PC-3 (cell line): ENCODE data around the gene KCNJ3. TPM values are rescaled to one million over a fixed set of nuclear protein-coding genes. Genes with fewer than 3 reads are reported as not detected.

Experiments
- ATAC-seq: fragments of 200-7000 bp; cut with Tn5 transposase; 2 replicates; pipeline ENCODE4 v1.9.1; 2020; ENCODE audit warnings: mild to moderate bottlenecking, moderate library complexity
- BruUV-seq: library from RNA; stranded (reverse); fragments of 400-500 nt; replicated peaks from 2 replicates; lab custom pipeline; 2021; lab: Mats Ljungman, UMichigan
- CTCF ChIA-PET: fragments of 300-600 bp; sonication (Branson Sonifier 250); formaldehyde crosslinking; loops from one replicate; lab custom pipeline; 2022; ENCODE audit warnings: antibody characterized with exemption; lab: Charles Lee
- POLR2A ChIA-PET: fragments of 300-600 bp; sonication (Branson Sonifier 250); formaldehyde crosslinking; loops from one replicate; lab custom pipeline; 2022; ENCODE audit warnings: antibody characterized with exemption; ENCODE audit not compliant: unreplicated experiment; lab: Charles Lee
- DNase-seq: peaks from one replicate; pipeline ENCODE4 v3.0.0-alpha.2; 2015
- H2AFZ ChIP-seq: fragments of 300-600 bp; sonication (generic); 2 replicates; pipeline ENCODE4 v1.6.0; 2016; ENCODE audit warnings: antibody characterized with exemption, low read length
- H3F3A ChIP-seq: fragments of 300-600 bp; sonication (generic); one replicate; pipeline ENCODE4 v1.6.0; 2017; ENCODE audit warnings: antibody characterized with exemption, low read length, control low read depth, mild to moderate bottlenecking; ENCODE audit not compliant: unreplicated experiment
- H3K27ac ChIP-seq: fragments of 300-600 bp; sonication (generic); 2 replicates; pipeline ENCODE4 v1.5.1; 2016; ENCODE audit warnings: mild to moderate bottlenecking, low read length
- H3K27me3 ChIP-seq: fragments of 300-600 bp; sonication (generic); 2 replicates; pipeline ENCODE4 v1.6.1; 2016; ENCODE audit warnings: low read length, mixed read lengths
- H3K36me3 ChIP-seq: fragments of 300-600 bp; sonication (generic); 2 replicates; pipeline ENCODE4 v1.6.1; 2016; ENCODE audit warnings: low read depth, mixed run types, low read length, mixed read lengths
- H3K4me1 ChIP-seq: fragments of 300-600 bp; sonication (generic); 2 replicates; pipeline ENCODE4 v1.5.1; 2016; ENCODE audit warnings: low read length; ENCODE audit not compliant: insufficient read depth
- H3K4me2 ChIP-seq: fragments of 300-600 bp; sonication (generic); 2 replicates; pipeline ENCODE4 v1.6.0; 2016; ENCODE audit warnings: low read length
- H3K4me3 ChIP-seq: fragments of 300-600 bp; sonication (generic); 2 replicates; pipeline ENCODE4 v1.5.1; 2016; ENCODE audit warnings: mild to moderate bottlenecking, low read length, mixed read lengths
- H3K79me2 ChIP-seq: fragments of 300-600 bp; sonication (generic); 2 replicates; pipeline ENCODE4 v1.6.1; 2017; ENCODE audit warnings: low read length, mixed read lengths
- H3K9ac ChIP-seq: fragments of 300-600 bp; sonication (generic); 2 replicates; pipeline ENCODE4 v1.6.0; 2016; ENCODE audit warnings: mild to moderate bottlenecking, low read length
- H3K9me2 ChIP-seq: fragments of 300-600 bp; sonication (generic); replicated peaks from 2 replicates; pipeline ENCODE4 v1.6.1; 2016; ENCODE audit warnings: mixed run types, low read length, mixed read lengths
- H3K9me3 ChIP-seq: fragments of 300-600 bp; sonication (generic); 2 replicates; pipeline ENCODE4 v1.6.1; 2016; ENCODE audit warnings: low read length, mixed read lengths
- H4K20me1 ChIP-seq: fragments of 300-600 bp; sonication (generic); 2 replicates; pipeline ENCODE4 v1.6.1; 2016; ENCODE audit warnings: low read length, mixed read lengths
- EZH2 ChIP-seq: fragments of 300-600 bp; sonication (generic); IDR thresholded peaks from one replicate; pipeline ENCODE4 v1.6.1; 2017; ENCODE audit warnings: antibody characterized with exemption, mild to moderate bottlenecking, low read length; ENCODE audit not compliant: unreplicated experiment
- EZH2phosphoT487 ChIP-seq: fragments of 300-600 bp; sonication (generic); IDR thresholded peaks from 2 replicates; pipeline ENCODE4 v1.6.1; 2018; ENCODE audit warnings: mild to moderate bottlenecking, antibody characterized with exemption, low read length, borderline replicate concordance
- intact Hi-C: fragments of 100-400 bp; cut with micrococcal nuclease; formaldehyde crosslinking; loops from 2 replicates; pipeline ENCODE4 v1.9.0; 2023
- total RNA-seq: library from RNA; depleted of rRNA; stranded (reverse); fragments of >200 nt; gene quantifications from 2 replicates; pipeline ENCODE4 v1.2.3, GENCODE V29; 2014
- TF ChIP-seq, protein P1 (sequence below): fragments of 300-600 bp; sonication (generic); conservative IDR thresholded peaks from 2 replicates; pipeline ENCODE4 v1.5.1; 2017; ENCODE audit warnings: antibody characterized with exemption, low read depth, mild to moderate bottlenecking, low read length

KCNJ3 gene
- total RNA-seq, 1 experiment from 2014 or later: not detected

DNA sequence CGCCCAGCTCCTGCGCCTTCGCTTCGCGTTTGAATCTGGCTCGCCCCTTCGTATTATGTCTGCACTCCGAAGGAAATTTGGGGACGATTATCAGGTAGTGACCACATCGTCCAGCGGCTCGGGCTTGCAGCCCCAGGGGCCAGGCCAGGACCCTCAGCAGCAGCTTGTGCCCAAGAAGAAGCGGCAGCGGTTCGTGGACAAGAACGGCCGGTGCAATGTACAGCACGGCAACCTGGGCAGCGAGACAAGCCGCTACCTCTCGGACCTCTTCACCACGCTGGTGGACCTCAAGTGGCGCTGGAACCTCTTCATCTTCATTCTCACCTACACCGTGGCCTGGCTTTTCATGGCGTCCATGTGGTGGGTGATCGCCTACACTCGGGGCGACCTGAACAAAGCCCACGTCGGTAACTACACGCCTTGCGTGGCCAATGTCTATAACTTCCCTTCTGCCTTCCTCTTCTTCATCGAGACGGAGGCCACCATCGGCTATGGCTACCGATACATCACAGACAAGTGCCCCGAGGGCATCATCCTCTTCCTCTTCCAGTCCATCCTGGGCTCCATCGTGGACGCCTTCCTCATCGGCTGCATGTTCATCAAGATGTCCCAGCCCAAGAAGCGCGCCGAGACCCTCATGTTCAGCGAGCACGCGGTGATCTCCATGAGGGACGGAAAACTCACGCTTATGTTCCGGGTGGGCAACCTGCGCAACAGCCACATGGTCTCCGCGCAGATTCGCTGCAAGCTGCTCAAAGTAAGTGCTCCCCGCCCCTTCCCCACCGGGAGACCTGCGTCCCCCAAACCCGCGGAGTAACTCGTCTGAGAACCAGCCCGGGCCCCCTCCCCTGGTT, 453 bp downstream of the KCNJ3 start:
- Histone ChIP-seq H3K27me3 (peaks cover 38% of the 10 kb centered on the region), H3K9me3 (no peaks in the 10 kb centered on the region), H3K9ac (no peak overlapping the region), H3K9me2 (no peaks in the 10 kb centered on the region), H3K4me1 (no peaks in the 10 kb centered on the region), H3K4me2 (no peak overlapping the region), H4K20me1 (no peaks in the 10 kb centered on the region), H3K36me3 (no peaks in the 10 kb centered on the region), H3K27ac (no peak overlapping the region), H3K79me2 (no peaks in the 10 kb centered on the region), H3K4me3 (no peak overlapping the region), H3F3A (no peaks in the 10 kb centered on the region), H2AFZ (no peak overlapping the region)
- no peak for TF ChIP-seq EZH2phosphoT487
- TF ChIP-seq, protein P1, sequence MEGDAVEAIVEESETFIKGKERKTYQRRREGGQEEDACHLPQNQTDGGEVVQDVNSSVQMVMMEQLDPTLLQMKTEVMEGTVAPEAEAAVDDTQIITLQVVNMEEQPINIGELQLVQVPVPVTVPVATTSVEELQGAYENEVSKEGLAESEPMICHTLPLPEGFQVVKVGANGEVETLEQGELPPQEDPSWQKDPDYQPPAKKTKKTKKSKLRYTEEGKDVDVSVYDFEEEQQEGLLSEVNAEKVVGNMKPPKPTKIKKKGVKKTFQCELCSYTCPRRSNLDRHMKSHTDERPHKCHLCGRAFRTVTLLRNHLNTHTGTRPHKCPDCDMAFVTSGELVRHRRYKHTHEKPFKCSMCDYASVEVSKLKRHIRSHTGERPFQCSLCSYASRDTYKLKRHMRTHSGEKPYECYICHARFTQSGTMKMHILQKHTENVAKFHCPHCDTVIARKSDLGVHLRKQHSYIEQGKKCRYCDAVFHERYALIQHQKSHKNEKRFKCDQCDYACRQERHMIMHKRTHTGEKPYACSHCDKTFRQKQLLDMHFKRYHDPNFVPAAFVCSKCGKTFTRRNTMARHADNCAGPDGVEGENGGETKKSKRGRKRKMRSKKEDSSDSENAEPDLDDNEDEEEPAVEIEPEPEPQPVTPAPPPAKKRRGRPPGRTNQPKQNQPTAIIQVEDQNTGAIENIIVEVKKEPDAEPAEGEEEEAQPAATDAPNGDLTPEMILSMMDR: no peak
- no TSS peak for BruUV-seq
- intact Hi-C loops: no loop called here
- ATAC-seq (no peak), DNase-seq (no peak)
- CTCF ChIA-PET: no interaction called here
- POLR2A ChIA-PET: no interaction called here

DNA sequence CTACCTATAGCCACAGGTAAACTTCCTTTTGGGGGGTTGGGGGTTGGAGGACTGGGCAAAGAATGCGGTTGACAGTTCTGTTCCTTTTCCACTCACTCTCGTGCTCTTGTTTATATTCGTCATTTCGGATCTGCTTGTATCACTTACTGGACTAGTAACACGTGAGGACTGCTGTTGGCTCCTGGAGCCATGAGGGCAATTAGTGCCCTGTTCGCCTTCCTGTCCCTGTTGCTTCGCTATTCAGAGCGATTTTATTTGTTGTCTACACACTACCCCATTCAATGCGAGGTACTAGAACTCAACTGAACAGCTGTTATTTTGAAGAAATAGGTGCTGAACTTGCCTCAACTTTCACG, 1.1 kb downstream of the KCNJ3 start:
- Histone ChIP-seq H3K79me2 (no peaks in the 10 kb centered on the region), H3K27me3 (peaks cover 38% of the 10 kb centered on the region), H3K9ac (no peak overlapping the region), H3K4me1 (no peaks in the 10 kb centered on the region), H2AFZ (no peak overlapping the region), H4K20me1 (no peaks in the 10 kb centered on the region), H3K9me3 (no peaks in the 10 kb centered on the region), H3K27ac (no peak overlapping the region), H3F3A (no peaks in the 10 kb centered on the region), H3K4me3 (no peak overlapping the region), H3K4me2 (no peak overlapping the region), H3K36me3 (no peaks in the 10 kb centered on the region), H3K9me2 (no peaks in the 10 kb centered on the region)
- DNase-seq (no peak), ATAC-seq (no peak)
- intact Hi-C loops: no loop called here
- no TSS peak for BruUV-seq
- POLR2A ChIA-PET: no interaction called here
- CTCF ChIA-PET: no interaction called here
- TF ChIP-seq, protein P1: no peak
- TF ChIP-seq EZH2phosphoT487: no peak
- TF ChIP-seq EZH2: no peak

DNA sequence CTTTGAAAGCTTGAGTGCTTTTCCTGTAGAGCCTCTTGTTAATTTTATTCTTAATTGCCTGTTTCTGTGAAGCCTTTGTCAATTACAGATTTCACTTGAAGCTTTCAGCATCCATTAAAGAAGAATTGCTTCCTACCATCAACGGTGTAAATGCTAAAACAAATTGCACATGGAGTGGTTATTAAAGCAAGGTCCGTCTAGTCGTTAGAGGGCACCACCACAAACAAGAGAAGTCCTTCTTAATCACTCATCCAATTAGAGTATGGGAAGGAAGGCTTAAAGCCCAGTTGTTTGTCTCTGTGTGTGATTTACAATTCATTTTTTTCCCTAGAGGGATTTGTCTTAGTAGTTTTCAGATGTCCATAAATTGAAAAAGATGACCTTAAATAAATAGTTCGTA, 1.6 kb downstream of the KCNJ3 start:
- CTCF ChIA-PET: no interaction called here
- Histone ChIP-seq H3K4me2 (no peak overlapping the region), H3K4me3 (no peak overlapping the region), H3K9ac (no peak overlapping the region), H3K9me2 (no peaks in the 10 kb centered on the region), H3K4me1 (no peaks in the 10 kb centered on the region), H3K27me3 (peaks cover 38% of the 10 kb centered on the region), H2AFZ (no peak overlapping the region), H3K36me3 (no peaks in the 10 kb centered on the region), H3F3A (no peaks in the 10 kb centered on the region), H3K27ac (no peak overlapping the region), H4K20me1 (no peaks in the 10 kb centered on the region), H3K79me2 (no peaks in the 10 kb centered on the region), H3K9me3 (no peaks in the 10 kb centered on the region)
- no TSS peak for BruUV-seq
- intact Hi-C loops: no loop called here
- no peak for DNase-seq
- no peak for ATAC-seq
- no peak for TF ChIP-seq EZH2
- TF ChIP-seq, protein P1: no peak
- POLR2A ChIA-PET: no interaction called here
